Body of pancreas (tissue), 4 donors: ENCODE data around the gene JMJD7. TPM values are rescaled to one million over a fixed set of nuclear protein-coding genes. Genes with fewer than 3 reads are reported as not detected.

ENCODE experiments used
- ATAC-seq: fragments of 150-250 bp; one replicate; pipeline ENCODE4 v1.9.1; 2016
- DNase-seq, 4 donors: peaks; one replicate each; pipeline ENCODE4 v3.0.0-alpha.2; 2019
- H3K27ac ChIP-seq, 4 donors: fragments of 200-600 bp; sonication (generic); 1 replicate in 3 of 4; 2 replicates in 1 of 4; pipeline versions ENCODE4 v1.5.1 to v1.6.1; 2016 to 2019; ENCODE audit warnings: mild to moderate bottlenecking in 1 of 4, mixed read lengths in 1 of 4, moderate library complexity in 1 of 4
- H3K27me3 ChIP-seq, 2 donors: fragments of 200-600 bp; sonication (generic); one replicate each; pipeline ENCODE4 v1.6.0; 2016; ENCODE audit warnings: mild to moderate bottlenecking in 1 of 2
- H3K36me3 ChIP-seq, 2 donors: fragments of 200-600 bp; sonication (generic); replicated peaks in 1 of 2; 2 replicates each; pipeline ENCODE4 v1.5.1; 2016; ENCODE audit warnings: low read depth in 2 of 2; ENCODE audit not compliant: insufficient read depth in 1 of 2
- H3K4me1 ChIP-seq: fragments of 200-600 bp; sonication (generic); one replicate; pipeline ENCODE4 v1.6.0; 2016
- H3K4me3 ChIP-seq, 2 donors: fragments of 200-600 bp; sonication (generic); 1 replicate in 1 of 2; 2 replicates in 1 of 2; pipeline ENCODE4 v1.5.1; 2016 to 2019
- H3K9me3 ChIP-seq, 3 donors: fragments of 200-600 bp; sonication (generic); 1 replicate in 2 of 3; 2 replicates in 1 of 3; pipeline ENCODE4 v1.5.1; 2016
- CTCF ChIP-seq, 7 experiments: fragments of 450-650 bp in 4 of 7; fragments of 200-600 bp in 3 of 7; sonication (generic) in 3 of 7; IDR thresholded peaks; one replicate each; pipeline ENCODE4 v1.5.1; 2016 to 2019; ENCODE audit warnings: antibody characterized with exemption in 7 of 7
- POLR2A ChIP-seq, 3 donors: fragments of 450-650 bp; IDR thresholded peaks; one replicate each; pipeline ENCODE4 v1.6.1; 2016; ENCODE audit warnings: antibody characterized with exemption in 3 of 3, mild to moderate bottlenecking in 2 of 3
- WGBS, 2 donors: methylation state at CpG; one replicate each; pipeline ENCODE4 v1.1.5; 2017; 5-methylcytosine and 5-hydroxymethylcytosine counted together
- intact Hi-C: fragments of 100-400 bp; cut with DNase I; formaldehyde crosslinking; loops from one replicate; pipeline ENCODE4 v1.15.1; 2023
- total RNA-seq, 2 donors: library from RNA; depleted of rRNA; stranded (reverse); fragments of >200 nt; gene quantifications; one replicate each; pipeline ENCODE4 v1.1.0, GENCODE V29; 2016

The JMJD7 gene
- total RNA-seq, 2 donors from 2014 or later = 2.0 to 13.0 TPM

GRCh38 chr15:41812820-41813375, 15.0 kb upstream of the JMJD7 start:
- Histone ChIP-seq H3K27me3 (no peaks in the 10 kb centered on the region), H3K36me3 (peaks cover 0 to 6% of the 10 kb centered on the region in 2 donors), H3K9me3 (no peaks in the 10 kb centered on the region), H3K27ac (no peak overlapping the region), H3K4me1 (no peaks in the 10 kb centered on the region), H3K4me3 (no peak overlapping the region)
- intact Hi-C loops = loop anchor here (5.0 kb wide), 1 partner anchor 46 kb away; no protein-coding TSS in a partner anchor
- WGBS, 2 donors = 93 to 95% methylated on average over 6 to 11 of the region's 11 CpGs
- TF ChIP-seq POLR2A (IDR thresholded peaks at IDR 0.05) = no peak
- TF ChIP-seq CTCF (IDR thresholded peaks at IDR 0.05) = no peak
- DNase-seq = no peak
- no peak for ATAC-seq

GRCh38 chr15:41813426-41813825, 14.5 kb upstream of the JMJD7 start:
- intact Hi-C loops = loop anchor here (5.0 kb wide), 1 partner anchor 46 kb away; no protein-coding TSS in a partner anchor
- H3K27me3 ChIP-seq = no peaks in the 10 kb centered on the region
- ATAC-seq (no peak), DNase-seq (no peak)
- H3K36me3 ChIP-seq = peaks cover 0 to 7% of the 10 kb centered on the region in 2 donors
- H3K27ac ChIP-seq = no peak overlapping the region
- no peak for TF ChIP-seq POLR2A (IDR thresholded peaks at IDR 0.05)
- no peak for TF ChIP-seq CTCF (IDR thresholded peaks at IDR 0.05)
- H3K4me3 ChIP-seq = no peak overlapping the region
- no peaks in the 10 kb centered on the region for H3K9me3 ChIP-seq
- no peaks in the 10 kb centered on the region for H3K4me1 ChIP-seq
- 89 to 94% methylated on average over 8 of the region's 8 CpGs for WGBS, 2 donors

- H3K27me3 ChIP-seq = no peaks in the 10 kb centered on the region
- intact Hi-C loops = loop anchor here (5.0 kb wide), 1 partner anchor 47 kb away; no protein-coding TSS in a partner anchor
Observed at GRCh38 chr15:41814534-41814933, 13.4 kb upstream of the JMJD7 start.

GRCh38 chr15:41816788-41817187, 11.1 kb upstream of the JMJD7 start:
- no peak for DNase-seq
- TF ChIP-seq POLR2A (IDR thresholded peaks at IDR 0.05) (no peak), CTCF (IDR thresholded peaks at IDR 0.05) (no peak)
- intact Hi-C loops = no loop called here
- H3K4me3 ChIP-seq = no peak overlapping the region
- 96% methylated on average over 9 of the region's 9 CpGs; no CpG with 5 or more reads in 1 of the 2 donors for WGBS, 2 donors
- H3K4me1 ChIP-seq = peaks cover 16% of the 10 kb centered on the region
- no peak for ATAC-seq
- H3K36me3 ChIP-seq = peaks cover 0 to 8% of the 10 kb centered on the region in 2 donors
- no peak overlapping the region for H3K27ac ChIP-seq
- H3K9me3 ChIP-seq = no peaks in the 10 kb centered on the region
- H3K27me3 ChIP-seq = no peaks in the 10 kb centered on the region

More at GRCh38 chr15:41814534-41814933, 13.4 kb upstream of the JMJD7 start:
- Histone ChIP-seq H3K4me3 (no peak overlapping the region), H3K4me1 (no peaks in the 10 kb centered on the region), H3K36me3 (peaks cover 0 to 8% of the 10 kb centered on the region in 2 donors), H3K27ac (no peak overlapping the region), H3K9me3 (no peaks in the 10 kb centered on the region)
- TF ChIP-seq CTCF (IDR thresholded peaks at IDR 0.05) = no peak
- TF ChIP-seq POLR2A (IDR thresholded peaks at IDR 0.05) = no peak
- no peak for ATAC-seq
- no peak for DNase-seq
- 66 to 75% methylated on average over 4 to 5 of the region's 5 CpGs for WGBS, 2 donors

- WGBS, 2 donors = 85 to 96% methylated on average over 13 to 14 of the region's 14 CpGs
- ATAC-seq (no peak), DNase-seq (no peak)
- Histone ChIP-seq H3K9me3 (no peaks in the 10 kb centered on the region), H3K27ac (no peak overlapping the region), H3K36me3 (peaks cover 0 to 8% of the 10 kb centered on the region in 2 donors), H3K4me1 (peaks cover 17% of the 10 kb centered on the region), H3K27me3 (no peaks in the 10 kb centered on the region), H3K4me3 (no peak overlapping the region)
- TF ChIP-seq CTCF (IDR thresholded peaks at IDR 0.05) = no peak
- TF ChIP-seq POLR2A (IDR thresholded peaks at IDR 0.05) = no peak
- intact Hi-C loops = no loop called here
Observed at GRCh38 chr15:41817327-41817726, 10.6 kb upstream of the JMJD7 start.
